GM10847 (cell line): ENCODE measurements around the gene GNG12.
A peak's percentile ranks its signal among the peaks of the same experiment; 100 is the strongest.

ENCODE experiments used
- POLR2A ChIP-seq: IDR thresholded peaks from 2 replicates; pipeline ENCODE4 v1.6.1; 2011; ENCODE audit not compliant: insufficient read length; ENCODE audit errors: extremely low read depth

Gene GNG12

DNA sequence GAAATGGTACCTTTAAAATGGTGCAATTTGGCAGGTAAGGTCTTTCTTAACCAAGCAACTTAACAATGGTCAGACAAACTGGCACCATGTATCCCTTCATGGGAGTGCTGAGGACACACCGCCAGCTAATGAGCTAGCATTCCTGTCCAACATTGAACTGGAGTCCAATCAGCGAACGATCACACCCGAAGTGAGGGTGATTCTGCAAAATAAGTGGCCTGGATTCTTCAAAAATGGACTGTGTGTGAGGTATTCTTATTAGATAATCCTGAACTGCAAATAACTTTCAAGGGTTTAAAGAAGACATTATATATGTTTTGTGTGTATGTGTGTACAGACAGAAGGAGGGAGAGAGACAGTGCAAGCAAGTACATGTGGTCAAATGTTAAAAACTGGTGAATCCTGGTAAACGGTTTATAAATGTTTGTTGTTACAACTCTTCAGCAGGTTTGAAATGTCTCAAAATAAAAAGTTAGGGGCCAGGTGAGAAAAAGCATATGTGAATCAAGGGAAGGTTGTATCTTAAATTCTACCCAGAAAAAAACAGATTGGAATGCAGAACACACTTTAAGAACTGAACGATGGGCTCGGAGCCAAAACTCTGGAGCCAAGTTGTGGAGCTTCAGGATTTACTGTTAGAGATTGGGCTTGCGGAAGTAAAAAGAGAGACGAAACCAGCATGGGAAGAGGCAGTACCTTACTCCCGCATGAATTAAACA, 127.4 kb downstream of the GNG12 start:
- TF ChIP-seq POLR2A, result no peak

DNA sequence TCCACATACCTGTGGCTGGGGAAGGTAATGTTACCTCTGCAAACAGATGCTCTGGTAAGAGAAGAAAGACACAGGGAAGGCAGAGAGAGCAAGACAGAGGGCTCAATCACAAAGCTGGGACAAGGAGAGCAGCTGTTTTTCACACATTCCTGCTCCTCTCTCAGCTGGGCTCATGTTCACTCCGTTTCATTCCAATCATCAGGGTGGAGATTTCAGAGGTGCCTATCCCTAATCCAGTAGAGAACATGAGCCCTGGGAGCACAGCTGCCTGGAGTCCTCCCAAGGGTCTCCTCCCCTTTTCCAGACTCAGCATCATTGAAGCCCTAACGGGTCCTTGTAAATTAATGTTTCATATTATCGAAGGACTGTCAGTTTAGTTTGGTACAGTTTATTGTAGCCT, 128.9 kb downstream of the GNG12 start:
- no peak for TF ChIP-seq POLR2A

DNA sequence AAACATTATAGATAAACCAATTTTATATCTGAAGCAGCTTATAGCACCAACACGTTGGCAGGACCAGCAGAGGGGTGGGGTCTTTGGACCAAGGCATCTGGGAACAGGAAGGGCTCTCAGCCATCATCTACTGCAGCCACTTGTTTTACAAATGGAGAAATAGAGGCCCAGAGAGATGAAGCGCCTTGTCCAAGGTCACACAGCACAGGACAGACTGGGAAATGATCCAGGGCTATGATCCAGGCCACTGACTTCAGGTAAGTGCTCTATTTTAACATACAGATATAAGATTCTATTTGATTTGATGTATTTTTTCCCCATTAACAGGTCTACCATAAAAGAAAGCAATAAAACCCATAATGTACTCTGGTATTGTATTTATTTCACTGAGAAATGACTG, 131.4 kb downstream of the GNG12 start:
- no peak for TF ChIP-seq POLR2A

GRCh38 chr1:67700692-67701410, 132.4 kb downstream of the GNG12 start:
- TF ChIP-seq POLR2A, result no peak

GRCh38 chr1:67700220-67700619, 133.0 kb downstream of the GNG12 start:
- no peak for TF ChIP-seq POLR2A

GRCh38 chr1:67696708-67697107, 136.6 kb downstream of the GNG12 start:
- TF ChIP-seq POLR2A, result no peak

DNA sequence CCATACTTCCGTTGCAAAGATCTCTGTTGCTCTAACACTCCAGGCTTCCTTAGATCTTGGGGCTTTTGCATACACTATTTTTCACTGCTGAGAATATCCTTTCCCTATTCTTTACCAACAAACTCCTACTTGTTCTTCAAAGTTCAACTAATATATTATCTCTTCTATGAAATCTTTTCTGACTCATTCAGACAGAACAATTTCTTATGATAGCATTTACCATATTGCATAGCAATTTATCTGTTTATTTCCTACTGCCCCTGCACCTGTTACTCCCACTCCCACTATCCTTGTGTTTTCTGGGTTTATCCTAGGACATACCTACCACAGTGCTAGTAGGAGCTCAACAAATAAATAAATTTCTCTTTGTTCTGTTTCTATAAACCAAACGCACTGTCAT, 137.3 kb downstream of the GNG12 start:
- no peak for TF ChIP-seq POLR2A

GRCh38 chr1:67691712-67692111, 141.6 kb downstream of the GNG12 start:
- TF ChIP-seq POLR2A, result no peak

DNA sequence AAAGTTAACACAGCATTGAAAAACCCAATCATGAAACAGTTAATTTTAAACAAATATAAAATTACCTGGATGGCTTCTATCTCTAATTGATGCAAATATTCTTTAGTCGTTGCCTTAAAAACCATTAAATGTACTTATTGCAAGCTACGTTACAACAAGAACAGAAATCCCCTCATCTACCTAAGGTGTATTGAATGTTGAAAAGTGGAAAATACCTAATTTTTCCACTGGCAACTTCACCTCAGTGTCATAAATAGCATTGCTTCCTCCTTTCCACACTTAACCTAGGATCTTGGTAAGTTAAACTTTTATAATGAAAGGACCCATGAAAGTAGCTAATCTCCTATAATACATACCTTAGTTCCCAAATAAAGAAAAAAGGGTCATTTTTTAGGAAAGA, 142.9 kb downstream of the GNG12 start:
- no peak for TF ChIP-seq POLR2A

DNA sequence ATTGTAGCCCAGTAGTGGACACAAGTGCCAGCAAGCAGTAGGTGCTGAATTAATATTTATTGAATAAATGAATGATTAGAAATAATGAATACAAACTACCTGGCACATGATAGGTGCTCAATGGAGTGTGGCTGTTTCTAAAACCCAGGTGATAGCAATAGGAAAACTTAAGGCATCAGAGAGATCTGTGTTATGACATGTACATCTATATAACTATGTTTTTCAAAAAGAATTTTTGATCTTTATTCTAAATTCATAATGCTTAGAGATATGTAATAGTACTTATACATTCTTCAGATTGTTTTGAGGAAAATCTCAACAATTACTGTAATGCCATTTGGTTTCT, 143.3 kb downstream of the GNG12 start:
- TF ChIP-seq POLR2A, result no peak

DNA sequence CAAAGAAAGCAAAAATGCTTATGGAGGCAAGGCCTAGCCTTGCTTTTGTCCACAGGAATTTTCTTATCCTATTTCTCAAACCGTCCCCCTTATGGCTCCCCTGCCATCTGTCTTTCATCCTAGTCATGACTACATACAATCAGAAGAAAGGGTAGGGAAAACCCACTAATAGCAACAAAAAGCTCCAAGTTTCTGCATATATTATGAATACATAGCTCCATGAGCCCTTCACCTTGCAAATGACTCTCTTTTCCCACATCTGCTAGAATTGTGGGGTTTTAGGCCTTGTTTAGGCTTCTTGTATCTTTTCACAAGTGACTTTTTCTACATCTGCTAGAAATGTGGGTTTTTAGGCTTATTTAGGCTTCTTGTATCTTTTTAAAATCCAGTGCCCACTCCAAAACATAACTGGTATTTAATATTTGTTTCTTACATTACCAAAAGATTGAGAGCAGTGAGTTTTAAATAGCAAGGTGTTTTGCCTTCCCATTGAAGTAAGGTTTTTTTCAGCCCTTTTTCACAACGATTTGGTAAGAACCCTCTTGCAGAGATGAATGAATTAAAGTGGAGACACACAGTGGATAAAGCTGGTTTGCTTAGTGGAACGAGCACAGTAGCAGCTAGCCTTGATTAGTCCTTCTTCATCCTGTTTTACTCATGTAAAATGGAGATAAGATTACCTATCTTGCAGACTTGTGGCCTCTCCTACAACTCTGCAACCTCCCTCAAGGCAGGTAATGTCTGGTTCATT, 143.8 kb downstream of the GNG12 start:
- TF ChIP-seq POLR2A, result no peak

DNA sequence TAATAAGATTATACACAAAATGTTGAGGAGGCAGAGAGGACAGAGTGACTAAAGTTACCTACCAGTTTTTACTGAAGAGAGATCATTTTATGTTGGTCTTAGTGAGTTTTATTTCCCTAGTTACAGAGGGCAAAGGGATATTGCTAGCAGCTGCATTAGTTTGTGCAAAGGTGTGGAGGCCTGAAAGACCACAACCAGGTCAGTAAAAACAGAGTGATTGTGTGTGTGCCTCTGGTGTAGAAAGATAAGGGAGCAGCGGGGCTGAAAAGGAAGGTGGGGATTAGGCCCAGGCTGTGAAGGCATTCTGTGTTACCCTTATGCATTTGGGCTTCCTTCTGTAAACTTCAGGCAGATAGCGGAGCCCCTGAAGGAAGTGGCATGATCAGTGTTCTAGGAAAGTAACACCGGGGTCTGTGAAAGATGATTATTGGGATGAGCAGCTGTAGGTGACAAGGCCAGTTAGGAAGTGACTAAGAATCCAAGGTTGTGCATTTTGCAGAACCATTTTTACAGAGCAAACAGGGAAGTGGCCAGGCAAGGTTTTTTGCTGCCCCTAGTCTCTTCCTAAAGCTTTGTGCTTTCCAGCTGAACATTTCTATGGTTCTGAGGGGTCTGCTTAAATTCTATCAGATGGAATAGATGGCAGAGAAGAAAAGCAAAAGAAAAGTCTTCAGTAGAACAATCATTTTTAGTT, 144.6 kb downstream of the GNG12 start:
- no peak for TF ChIP-seq POLR2A

- TF ChIP-seq POLR2A, result no peak
Measured at GRCh38 chr1:67687649-67688048, 145.6 kb downstream of the GNG12 start.

GRCh38 chr1:67687198-67687545, 146.1 kb downstream of the GNG12 start:
- TF ChIP-seq POLR2A, result no peak

GRCh38 chr1:67686267-67687197, 146.7 kb downstream of the GNG12 start:
- TF ChIP-seq POLR2A, result no peak

DNA sequence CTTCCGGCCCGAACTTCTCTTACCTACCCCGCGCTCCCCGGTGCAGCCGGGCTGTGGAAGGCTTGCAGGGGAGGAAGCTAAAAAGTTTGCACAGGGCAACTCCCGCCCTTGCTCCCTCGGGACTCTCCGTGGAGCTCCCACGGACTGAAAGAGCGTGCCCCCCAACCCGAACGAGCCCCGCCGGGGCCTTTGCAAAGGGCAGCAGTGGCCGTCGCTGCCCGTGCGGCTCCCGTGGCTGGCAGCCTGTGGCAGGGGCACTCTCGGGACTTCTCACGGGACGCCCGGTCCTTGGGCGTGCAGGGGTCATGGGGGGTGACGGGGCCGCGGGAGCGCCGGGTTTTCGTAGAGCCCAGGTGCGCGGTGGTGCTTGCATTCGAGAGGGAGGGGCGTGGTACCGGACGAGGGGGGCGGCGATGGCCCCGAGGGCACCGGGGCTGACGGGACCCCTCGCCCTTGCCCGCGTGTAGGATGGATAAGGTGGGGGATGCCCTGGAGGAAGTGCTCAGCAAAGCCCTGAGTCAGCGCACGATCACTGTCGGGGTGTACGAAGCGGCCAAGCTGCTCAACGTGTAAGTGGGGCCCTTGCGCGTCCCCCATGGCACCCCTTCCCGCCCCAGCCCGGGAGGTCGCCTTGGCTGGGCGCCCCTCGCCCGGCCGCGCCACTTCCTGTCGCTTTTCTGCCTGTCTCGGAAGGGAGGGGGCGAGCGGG, 147.6 kb downstream of the GNG12 start:
- peak; percentile 3 for TF ChIP-seq POLR2A
